Parathyroid adenoma (tissue), 2 donors: ENCODE results near the gene TBC1D17.
A peak's percentile ranks its signal among the peaks of the same experiment; 100 is the strongest.

Source experiments
- H2AFZ ChIP-seq: fragments of 300-600 bp; sonication (generic); one replicate; pipeline ENCODE4 v1.7.0; 2017; ENCODE audit warnings: antibody characterized with exemption, mild to moderate bottlenecking
- H3K27ac ChIP-seq: fragments of 300-600 bp; sonication (generic); one replicate; pipeline ENCODE4 v1.7.0; 2017
- H3K27me3 ChIP-seq: fragments of 300-600 bp; sonication (generic); one replicate; pipeline ENCODE4 v1.7.0; 2017; ENCODE audit warnings: low read length; ENCODE audit not compliant: control insufficient read depth, insufficient read depth
- H3K36me3 ChIP-seq: fragments of 300-600 bp; sonication (generic); one replicate; pipeline ENCODE4 v1.7.0; 2017; ENCODE audit warnings: low read length; ENCODE audit not compliant: control insufficient read depth, insufficient read depth
- H3K4me1 ChIP-seq: fragments of 300-600 bp; sonication (generic); one replicate; pipeline ENCODE4 v1.7.0; 2017; ENCODE audit warnings: control low read depth
- H3K4me2 ChIP-seq: fragments of 300-600 bp; sonication (generic); one replicate; pipeline ENCODE4 v1.7.0; 2017; ENCODE audit warnings: low read length
- H3K4me3 ChIP-seq: fragments of 300-600 bp; sonication (generic); one replicate; pipeline ENCODE4 v1.7.0; 2017; ENCODE audit warnings: low read depth, low read length
- H3K79me2 ChIP-seq: fragments of 300-600 bp; sonication (generic); one replicate; pipeline ENCODE4 v1.7.0; 2017; ENCODE audit warnings: control low read depth
- H3K9ac ChIP-seq: fragments of 300-600 bp; sonication (generic); one replicate; pipeline ENCODE4 v1.7.0; 2017; ENCODE audit warnings: mild to moderate bottlenecking
- H3K9me3 ChIP-seq: fragments of 300-600 bp; sonication (generic); one replicate; pipeline ENCODE4 v1.7.0; 2017; ENCODE audit warnings: low read length; ENCODE audit not compliant: control insufficient read depth
- CTCF ChIP-seq: fragments of 300-600 bp; sonication (generic); IDR thresholded peaks from one replicate; pipeline ENCODE4 v1.7.0; 2017; ENCODE audit warnings: antibody characterized with exemption, mild to moderate bottlenecking
- donor health status: primary hyperparathyroidism.

Gene TBC1D17

GRCh38 chr19:49850221-49850486, 27.3 kb upstream of the TBC1D17 start:
- H3K9ac ChIP-seq: no peak overlapping the region
- peak overlapping the region; percentile 99 for H3K4me3 ChIP-seq
- no peaks in the 10 kb centered on the region for H3K36me3 ChIP-seq
- H3K9me3 ChIP-seq: no peaks in the 10 kb centered on the region
- peak overlapping the region; percentile 82 for H3K4me2 ChIP-seq
- peaks cover 10% of the 10 kb centered on the region for H3K79me2 ChIP-seq
- H3K4me1 ChIP-seq: peaks cover 4% of the 10 kb centered on the region
- peak overlapping the region; percentile 96 for H3K27ac ChIP-seq
- no peak for TF ChIP-seq CTCF
- H2AFZ ChIP-seq: peak overlapping the region; percentile 95
- no peaks in the 10 kb centered on the region for H3K27me3 ChIP-seq

- H3K79me2 ChIP-seq: peaks cover 10% of the 10 kb centered on the region
- H3K9ac ChIP-seq: peak within 1 kb of the TSS; percentile 85
- H3K36me3 ChIP-seq: no peaks in the 10 kb centered on the region
- H3K27me3 ChIP-seq: no peaks in the 10 kb centered on the region
- TF ChIP-seq CTCF: no peak
- H3K27ac ChIP-seq: peak within 1 kb of the TSS; percentile 96
- no peaks in the 10 kb centered on the region for H3K9me3 ChIP-seq
- peak within 1 kb of the TSS; percentile 82 for H3K4me2 ChIP-seq
- peak within 1 kb of the TSS; percentile 95 for H2AFZ ChIP-seq
- H3K4me3 ChIP-seq: peak within 1 kb of the TSS; percentile 99
- peaks cover 4% of the 10 kb centered on the region for H3K4me1 ChIP-seq
Measured at GRCh38 chr19:49850487-49851342, 26.8 kb upstream of the TBC1D17 start, which contains the start of gene PTOV1. TSS of gene PTOV1 (plus strand) at chr19:49851159.

- peak overlapping the region; percentile 61 for H3K4me3 ChIP-seq
- no peaks in the 10 kb centered on the region for H3K9me3 ChIP-seq
- H3K27ac ChIP-seq: peak overlapping the region; percentile 25
- peak overlapping the region; percentile 80 for H3K4me2 ChIP-seq
- TF ChIP-seq CTCF: no peak
- H3K9ac ChIP-seq: no peak overlapping the region
- H3K36me3 ChIP-seq: no peaks in the 10 kb centered on the region
- peaks cover 10% of the 10 kb centered on the region for H3K79me2 ChIP-seq
- H3K4me1 ChIP-seq: peaks cover 4% of the 10 kb centered on the region
- no peak overlapping the region for H2AFZ ChIP-seq
- no peaks in the 10 kb centered on the region for H3K27me3 ChIP-seq
Measured at GRCh38 chr19:49851456-49852259, 25.8 kb upstream of the TBC1D17 start.

GRCh38 chr19:49852631-49853126, 24.8 kb upstream of the TBC1D17 start:
- H3K4me2 ChIP-seq: peak overlapping the region; percentile 80
- no peak overlapping the region for H3K9ac ChIP-seq
- H3K9me3 ChIP-seq: no peaks in the 10 kb centered on the region
- no peak overlapping the region for H3K27ac ChIP-seq
- TF ChIP-seq CTCF: no peak
- H3K4me3 ChIP-seq: peak overlapping the region; percentile 61
- peaks cover 10% of the 10 kb centered on the region for H3K79me2 ChIP-seq
- no peaks in the 10 kb centered on the region for H3K36me3 ChIP-seq
- no peaks in the 10 kb centered on the region for H3K27me3 ChIP-seq
- H2AFZ ChIP-seq: no peak overlapping the region
- H3K4me1 ChIP-seq: peaks cover 4% of the 10 kb centered on the region
